HG03565 (cell line): ENCODE measurements around the gene CADM2.

ENCODE experiments used
- ATAC-seq: cut with Tn5 transposase; IDR thresholded peaks from one replicate; pipeline ENCODE4 v1.9.1; 2021; ENCODE audit warnings: mild to moderate bottlenecking, moderate library complexity; ENCODE audit not compliant: unreplicated experiment

CADM2 gene

DNA sequence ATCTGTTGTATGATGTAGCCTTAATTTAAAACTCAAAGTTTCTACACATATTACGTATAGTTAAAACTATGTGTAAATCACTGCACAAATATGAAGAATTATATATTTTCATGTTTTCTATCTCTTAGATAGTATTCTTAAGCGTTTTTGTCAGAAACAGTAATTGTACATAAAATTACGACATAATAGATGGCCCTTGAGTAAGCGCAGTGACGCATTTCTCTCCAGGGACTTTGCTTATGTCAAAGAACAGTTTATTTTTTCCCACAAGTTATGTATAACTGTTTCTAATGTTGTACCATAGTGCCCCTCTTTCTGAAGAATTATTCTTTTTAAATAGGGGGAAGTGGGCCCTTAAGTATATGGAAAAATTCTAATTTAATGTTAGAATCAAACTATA lies 1098.2 kb downstream of the CADM2 start:
- no peak for ATAC-seq

DNA sequence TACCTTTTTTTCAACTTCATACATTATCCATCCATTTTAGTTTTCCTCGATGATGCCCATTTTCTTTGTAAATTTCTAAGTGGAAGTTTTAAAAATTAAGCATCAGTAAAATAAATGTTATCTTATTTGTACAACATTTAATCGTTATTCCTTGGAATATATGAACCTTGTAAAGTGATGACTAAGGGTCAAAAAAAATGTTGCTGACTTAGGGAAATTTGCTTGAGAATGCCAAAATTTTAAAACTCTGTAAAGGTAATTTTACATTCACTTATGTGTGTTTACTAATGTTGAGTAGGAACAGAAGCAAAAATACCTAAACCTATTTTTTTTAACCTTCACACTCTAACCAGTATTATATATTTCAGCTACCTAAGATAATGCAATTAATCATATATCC lies 1115.0 kb downstream of the CADM2 start:
- ATAC-seq, result no peak

DNA sequence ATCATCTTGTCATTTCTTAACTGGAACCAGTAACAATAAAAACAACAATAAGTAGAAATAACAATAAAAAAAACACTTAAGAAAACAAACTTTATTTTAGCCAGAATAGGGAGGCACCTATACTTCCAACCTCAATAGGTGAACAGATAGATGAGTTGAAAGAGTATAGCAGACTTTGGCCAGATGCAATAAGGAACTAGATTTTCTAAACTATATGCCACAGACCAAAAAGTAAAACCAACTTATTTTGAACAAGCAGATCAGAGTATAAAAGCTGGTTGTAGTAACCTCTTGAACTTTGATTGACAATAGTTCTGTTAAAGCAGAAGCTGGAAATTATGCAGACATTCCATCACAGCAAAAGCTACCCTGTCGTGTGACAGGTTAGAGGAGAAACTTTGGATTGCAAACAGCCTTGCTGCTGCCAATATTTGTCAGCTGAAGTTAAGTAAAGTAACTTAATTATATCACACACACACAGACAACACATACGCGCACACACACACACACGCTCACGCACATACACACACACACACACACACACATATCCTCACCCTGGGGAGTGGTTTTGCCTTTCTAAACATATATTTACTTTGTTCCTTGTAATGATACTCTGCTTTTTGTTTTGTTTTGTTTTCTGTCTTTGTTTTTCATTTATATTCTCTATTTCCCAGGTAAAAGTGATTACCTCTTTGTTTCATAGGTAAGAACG lies 1128.5 kb downstream of the CADM2 start:
- no peak for ATAC-seq

DNA sequence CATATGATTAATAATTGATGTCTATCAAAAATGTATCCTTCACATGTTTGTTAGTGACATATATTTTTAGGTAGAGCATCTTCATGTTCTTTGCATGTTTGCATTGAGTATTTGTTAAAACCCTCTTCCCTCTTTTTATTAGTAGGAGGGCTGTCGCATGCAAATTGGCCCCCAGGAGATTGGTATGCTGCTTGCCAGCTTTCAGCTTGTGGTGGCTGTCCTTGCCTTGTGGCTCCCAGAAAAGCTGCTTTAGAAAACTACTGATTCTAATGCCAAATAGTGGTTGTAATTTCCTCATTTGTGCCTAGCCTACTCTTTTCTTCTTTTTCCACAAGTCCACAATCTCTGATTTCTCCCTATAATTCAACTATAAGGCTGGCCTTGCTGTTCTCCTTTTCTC lies 1145.4 kb downstream of the CADM2 start:
- ATAC-seq, result no peak

DNA sequence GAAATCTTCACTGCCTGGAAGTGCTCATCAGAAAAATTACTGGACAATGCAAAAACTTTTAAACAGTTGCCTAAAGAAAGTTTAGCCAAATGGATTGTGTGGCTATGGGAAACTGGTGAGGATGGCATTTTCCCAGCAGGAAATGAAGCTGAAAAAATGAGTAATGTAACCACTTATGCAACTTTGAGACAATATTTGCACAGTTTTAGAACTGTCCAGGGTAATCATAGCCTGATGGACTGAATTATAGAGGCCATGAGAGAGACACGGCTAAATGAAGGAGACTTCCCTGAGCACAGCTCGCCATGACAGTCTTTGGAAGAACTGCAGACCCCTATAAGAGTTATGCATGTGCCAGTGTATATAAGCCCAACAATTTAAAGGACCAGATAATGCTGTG lies 1150.6 kb downstream of the CADM2 start:
- no peak for ATAC-seq
